GM18505 (cell line): ENCODE results near the gene RAB26.
"Not testable (repeated sequence)": the region's sequence is repeated elsewhere in the genome, so short reads cannot be mapped to it uniquely, and the experiment has no call there.

ENCODE experiments used
- ATAC-seq: cut with Tn5 transposase; IDR thresholded peaks from one replicate; pipeline ENCODE4 v1.9.1; 2021; ENCODE audit not compliant: unreplicated experiment
- POLR2A ChIP-seq: IDR thresholded peaks from 4 replicates; pipeline ENCODE4 v1.6.1; 2011; ENCODE audit warnings: borderline replicate concordance; ENCODE audit not compliant: insufficient read depth, insufficient read length; ENCODE audit errors: extremely low read depth

The RAB26 gene, protein sequence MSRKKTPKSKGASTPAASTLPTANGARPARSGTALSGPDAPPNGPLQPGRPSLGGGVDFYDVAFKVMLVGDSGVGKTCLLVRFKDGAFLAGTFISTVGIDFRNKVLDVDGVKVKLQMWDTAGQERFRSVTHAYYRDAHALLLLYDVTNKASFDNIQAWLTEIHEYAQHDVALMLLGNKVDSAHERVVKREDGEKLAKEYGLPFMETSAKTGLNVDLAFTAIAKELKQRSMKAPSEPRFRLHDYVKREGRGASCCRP

DNA sequence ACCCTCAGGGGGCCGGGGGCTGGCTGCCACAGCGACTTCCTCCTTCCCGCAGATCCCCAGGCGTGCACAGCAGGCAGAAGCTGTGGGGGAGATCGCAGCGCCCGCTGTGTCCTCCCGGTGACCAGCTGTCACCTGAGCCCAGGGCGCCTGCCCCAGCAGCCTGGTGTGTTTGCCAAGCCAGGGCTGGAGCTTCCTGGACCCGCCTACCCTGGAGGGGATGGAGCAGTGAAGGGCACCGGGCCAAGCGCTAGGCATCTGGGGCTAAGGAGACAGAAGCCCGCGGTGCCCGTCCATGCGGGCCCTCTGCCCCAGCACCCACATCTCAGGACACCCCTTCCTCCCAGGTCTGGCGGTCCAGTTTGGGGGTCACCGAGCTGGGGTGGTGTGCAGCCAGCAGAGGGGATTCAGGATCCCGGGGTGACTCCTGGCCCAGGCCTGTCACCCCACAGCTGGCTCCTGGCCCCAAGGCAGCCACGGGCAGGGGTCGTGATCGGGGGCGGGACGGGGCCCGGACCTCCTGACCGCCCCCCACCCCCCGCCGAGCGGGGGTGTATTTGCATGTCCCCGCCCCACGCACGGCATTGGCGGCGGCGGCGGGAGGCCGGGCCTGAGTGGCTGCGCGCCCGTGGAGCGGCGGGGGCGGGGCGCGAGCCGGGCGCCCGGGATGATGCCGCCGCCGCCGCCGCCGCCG is at the start of gene RAB26:
RAB26 (plus strand) TSS at position 645 of the 691 bp plus-strand sequence. CDS start 159 bp downstream, outside the sequence.
- ATAC-seq, result no peak

DNA sequence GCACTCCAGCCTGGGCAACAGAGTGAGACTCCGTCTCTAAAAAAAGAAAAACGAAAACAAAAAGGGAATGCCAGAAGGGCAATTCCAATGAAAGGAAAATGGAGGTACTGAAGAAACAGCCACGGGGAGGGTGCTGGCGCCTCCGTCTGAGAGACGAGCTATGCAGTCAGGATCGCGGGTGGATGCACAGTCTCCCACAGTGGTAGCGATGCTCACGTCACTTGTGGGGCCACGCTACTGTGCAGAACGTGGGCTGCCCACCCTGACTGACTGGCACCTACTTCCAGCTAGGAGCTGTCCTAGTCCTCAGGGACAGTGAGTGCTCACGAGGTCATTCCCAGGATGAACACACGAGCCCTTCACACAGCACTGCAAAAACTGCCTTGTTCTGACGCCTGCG is 46.8 kb upstream of the RAB26 start:
- ATAC-seq, result not testable (repeated sequence)

More for the DNA sequence above, at the start of gene RAB26:
- TF ChIP-seq POLR2A, result no peak

DNA sequence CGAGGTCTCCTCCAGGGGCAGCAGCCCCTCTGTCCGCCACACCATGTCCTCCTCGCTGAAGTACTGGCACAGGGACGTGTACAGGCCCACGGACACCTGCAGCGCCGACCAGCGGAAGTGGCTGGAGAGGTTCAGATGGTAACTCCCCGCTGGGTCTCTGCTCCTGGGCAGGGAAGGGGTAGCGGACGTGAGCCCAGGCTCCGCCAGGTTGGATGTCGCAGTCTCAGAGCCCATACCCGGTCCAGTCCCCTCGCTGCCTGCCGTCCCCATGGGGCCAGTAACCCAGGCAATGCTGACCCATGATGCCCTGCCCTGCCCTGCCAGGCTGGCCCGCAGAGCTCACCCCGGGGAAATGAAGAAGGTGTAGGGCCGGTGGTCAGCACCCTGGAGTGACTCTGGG is 46.0 kb upstream of the RAB26 start:
- TF ChIP-seq POLR2A, result no peak
- no peak for ATAC-seq

DNA sequence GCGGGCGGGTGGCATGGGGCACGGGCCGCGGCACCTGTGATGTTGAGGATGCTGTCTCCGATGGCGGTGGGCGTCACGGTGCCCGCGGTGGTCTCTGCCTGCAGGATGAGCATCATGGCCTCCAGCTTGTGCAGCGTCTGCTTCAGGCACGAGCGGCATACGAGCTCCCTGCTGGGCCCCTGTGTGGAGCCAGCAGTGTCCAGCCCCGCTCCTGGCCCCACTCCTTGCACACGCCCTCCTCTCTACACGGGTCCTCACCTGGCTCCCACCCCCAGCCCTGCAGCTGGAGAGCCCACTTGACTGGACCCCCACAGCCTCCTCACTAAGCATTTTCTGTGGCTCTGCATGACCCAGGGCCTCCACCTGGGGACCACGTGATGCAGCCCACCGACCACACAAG is 44.0 kb upstream of the RAB26 start:
- ATAC-seq, result not testable (repeated sequence)

DNA sequence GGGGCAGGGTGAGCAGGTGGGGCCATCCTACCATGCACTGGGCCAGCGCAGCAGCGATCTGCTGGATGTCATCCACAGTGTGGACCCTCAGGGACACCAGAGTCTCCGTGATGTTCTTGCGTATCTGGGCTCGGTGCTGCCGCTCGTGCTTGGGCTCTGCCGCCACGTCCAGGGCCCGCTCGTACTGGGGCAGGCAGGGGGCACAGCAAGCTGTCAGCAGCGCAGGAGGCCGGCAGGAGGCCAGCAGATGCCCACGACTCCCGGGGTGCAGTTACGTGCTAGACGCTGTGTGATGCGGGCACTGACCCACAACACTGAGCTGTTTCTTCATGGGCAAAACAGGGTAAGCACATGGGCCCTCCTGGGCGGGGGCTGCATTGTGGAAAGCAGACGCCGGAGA is 43.1 kb upstream of the RAB26 start:
- not testable (repeated sequence) for ATAC-seq

DNA sequence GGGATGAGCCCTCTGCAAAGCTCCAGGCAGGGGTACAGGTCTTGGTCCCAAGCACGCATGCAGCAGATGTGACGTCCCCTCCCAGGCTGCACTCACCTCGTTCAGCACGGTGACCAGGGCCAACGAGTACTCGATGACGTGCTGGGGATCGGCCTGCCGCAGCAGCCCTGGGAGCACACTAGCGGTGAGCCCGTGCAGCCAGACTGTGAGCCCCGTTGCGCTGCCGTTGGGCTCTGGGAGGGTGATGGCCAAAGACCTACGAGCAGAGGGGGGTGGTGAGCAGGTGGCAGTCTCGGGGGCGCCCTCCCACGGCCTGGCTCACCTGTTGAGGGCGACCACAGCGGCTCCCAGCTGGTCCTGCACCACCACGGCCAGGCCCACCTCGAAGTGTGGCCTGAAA is 42.7 kb upstream of the RAB26 start:
- not testable (repeated sequence) for ATAC-seq

DNA sequence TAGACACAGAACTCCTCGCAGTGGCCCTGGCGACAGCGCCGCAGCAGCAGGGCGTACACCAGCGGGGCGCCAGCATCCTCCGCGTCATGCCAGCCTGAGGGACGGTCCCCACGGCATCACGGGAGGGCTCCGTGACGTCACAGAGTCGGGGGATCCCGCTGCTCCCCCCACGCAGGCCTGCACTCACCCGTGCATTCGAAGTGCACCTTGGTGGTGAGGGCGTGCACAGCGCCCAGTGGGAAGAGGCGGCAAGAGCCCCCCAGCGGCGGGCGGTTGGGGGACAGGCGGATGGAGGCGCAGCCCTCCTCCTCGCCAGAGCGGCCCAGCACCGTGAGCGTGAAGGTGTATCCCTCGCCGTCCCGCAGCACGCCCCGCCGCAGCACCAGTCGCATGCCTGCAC is 42.2 kb upstream of the RAB26 start:
- not testable (repeated sequence) for ATAC-seq

DNA sequence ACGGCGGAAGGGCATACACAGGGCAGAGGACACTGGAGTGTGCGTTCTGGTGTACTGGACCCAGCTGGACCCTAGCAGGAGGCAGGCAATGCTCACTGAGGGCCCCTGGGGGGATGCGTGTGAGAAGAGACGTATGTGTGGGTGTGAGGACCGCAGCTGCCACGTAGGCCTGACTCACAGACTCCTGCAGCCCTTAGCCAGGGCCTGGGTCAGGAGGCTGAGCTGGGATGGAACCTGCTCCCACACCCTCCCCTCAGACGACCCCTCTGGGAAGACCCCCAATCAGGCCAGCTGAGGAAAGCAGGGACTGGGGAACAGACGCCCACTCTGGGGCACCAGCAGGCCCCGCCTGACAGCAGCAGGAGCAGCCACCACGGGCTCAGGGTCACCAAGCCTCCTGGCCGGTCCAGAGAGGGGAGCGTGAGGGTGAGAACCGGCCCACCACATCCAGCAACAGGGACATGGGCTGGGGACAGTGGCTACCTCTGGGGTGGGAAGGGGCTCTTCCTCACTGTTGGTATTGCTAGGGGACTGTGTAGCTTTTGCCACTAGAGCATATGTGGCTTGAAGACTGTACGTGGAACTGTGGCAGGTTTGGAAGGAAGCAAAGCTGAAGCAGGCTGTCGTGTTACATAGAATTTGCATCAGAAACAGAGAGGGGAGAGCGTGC is 41.2 kb upstream of the RAB26 start:
- ATAC-seq, result not testable (repeated sequence)

DNA sequence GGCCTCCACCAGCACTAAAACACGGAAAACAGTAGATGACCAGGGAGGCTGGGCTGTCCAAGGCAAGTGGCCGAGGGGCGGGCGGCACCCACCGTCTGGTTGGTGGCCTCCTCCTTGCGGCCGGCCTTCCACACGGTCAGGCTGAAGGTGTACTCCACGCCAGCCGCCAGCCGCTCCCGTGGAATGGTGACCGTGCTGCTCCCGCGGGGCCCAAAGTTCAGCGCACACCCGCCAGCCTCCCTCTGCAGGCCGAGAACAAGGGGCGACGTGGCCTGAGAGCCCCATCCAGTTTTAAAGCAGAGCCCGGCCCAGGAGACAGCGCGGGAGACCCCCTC is 40.7 kb upstream of the RAB26 start:
- ATAC-seq, result not testable (repeated sequence)

DNA sequence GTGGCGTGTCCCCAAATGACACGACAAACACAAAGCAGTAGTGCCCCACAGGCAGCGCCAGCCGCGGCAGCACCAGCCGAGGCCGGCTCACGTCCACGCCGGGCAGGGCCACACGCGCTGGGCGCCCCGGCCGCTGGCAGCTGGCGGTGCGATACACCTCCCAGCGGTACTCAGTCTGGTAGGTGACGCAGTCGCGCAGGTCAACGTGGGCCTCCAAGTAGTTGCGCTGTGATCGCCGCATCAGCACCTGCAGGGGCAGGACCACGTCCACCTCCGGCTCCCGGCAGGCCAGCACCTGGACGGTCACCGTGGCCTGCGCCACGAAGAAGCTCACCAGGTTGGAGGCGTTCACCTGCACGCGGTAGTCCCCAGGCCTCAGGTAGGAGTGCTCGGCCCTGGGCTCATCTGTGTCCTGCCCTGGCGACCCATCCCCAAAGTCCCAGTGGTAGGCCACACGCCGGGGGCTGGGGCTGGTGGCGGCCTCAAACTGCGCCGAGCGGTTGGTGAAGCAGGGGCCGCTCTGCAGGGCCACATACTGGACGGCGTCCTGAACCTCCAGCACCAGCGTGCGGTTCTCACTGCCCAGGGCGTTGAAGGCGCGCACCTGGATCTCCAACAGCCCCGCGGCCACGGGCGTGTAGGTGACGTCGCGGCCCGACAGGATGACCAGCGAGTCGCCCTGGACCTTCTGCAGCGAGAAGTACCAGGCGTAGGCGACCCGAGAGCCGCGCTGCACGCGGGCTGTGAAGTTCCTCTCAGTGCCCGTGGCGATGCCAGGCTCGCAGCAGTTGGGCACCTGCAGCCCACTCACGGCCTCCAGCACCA is 39.8 kb upstream of the RAB26 start:
- ATAC-seq, result not testable (repeated sequence)

DNA sequence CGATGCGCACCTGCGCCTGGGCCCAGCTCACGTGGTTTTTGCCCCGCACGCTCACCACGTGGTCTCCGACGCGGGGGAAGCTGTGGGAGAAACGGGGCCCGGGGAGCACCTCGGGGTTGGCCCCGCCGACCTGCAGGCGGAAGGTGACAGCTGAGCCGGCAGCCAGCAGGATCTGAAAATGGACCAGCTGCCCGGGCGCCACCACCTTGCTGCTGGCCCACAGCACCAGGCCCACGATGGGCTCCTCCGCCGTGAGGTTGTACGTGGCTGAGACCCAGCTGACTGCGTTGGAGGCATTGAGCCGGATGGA is 39.2 kb upstream of the RAB26 start:
- ATAC-seq, result not testable (repeated sequence)

DNA sequence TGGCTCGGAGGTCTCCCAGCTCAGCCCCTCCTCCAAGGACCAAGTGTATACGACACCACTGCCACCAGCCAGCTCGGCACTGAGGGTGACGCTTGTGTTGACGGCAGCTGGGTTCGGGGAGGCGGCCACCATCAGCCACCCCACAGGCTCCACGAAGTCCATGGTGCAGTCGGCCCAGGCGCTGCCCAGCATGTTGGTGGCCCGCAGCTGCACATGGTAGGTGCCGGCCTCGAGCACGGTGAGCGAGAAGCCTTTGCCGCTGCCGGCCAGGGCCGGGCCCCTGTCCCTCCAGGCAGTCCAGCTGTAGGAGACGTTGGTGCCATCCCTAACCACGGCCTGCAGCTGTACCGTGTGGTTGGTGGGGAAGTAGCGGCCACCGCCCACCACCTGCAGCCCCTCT is 38.6 kb upstream of the RAB26 start:
- ATAC-seq, result not testable (repeated sequence)

DNA sequence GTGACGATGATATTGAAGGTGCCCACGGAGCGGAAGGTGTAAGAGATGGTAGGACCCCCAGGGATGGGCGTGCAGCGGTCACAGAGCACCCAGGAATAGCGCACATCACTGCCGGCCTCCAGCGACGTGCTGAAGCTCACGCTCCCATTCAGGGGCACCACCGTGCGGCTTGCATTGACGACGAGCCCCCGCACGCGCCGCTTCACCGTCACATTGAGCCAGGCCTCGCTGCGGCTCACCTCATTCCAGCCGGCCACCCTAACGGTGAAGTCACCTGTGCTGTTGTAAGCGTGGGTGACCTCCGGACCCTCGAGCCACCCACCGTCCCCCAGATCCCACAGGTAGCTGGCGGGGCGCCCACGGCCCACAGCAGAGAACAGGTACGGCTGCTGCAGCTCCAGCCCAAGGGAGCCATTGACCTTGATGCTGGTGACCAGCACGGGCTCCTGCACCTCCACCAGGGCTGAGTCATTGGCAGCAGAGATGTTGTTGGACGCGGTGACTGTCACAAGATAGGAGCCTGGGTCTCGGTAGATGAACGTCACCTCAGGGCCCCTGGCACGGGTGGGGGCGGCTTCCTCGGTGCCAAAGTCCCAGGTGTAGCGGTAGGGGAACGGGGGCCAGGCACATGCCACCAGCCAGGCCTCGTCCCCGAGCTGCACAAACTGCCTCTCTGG is 38.0 kb upstream of the RAB26 start:
- ATAC-seq, result not testable (repeated sequence)

DNA sequence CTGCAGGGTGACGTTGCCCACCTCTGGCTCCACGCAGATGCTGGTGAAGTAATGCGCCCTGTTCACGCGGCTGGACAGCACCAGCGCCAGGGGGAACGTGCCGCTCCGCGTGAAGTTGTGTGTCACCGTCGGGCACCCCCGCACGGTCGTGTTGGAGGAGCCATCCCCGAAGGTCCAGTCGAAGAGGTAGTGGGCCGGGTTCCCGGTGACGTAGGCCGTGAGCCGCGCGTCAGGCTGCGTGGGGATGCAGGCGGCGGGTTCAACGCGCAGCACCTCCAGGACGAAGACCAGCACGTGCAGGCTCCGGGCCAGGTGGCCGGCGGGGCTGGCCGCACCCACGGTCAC is 37.4 kb upstream of the RAB26 start:
- ATAC-seq, result not testable (repeated sequence)

DNA sequence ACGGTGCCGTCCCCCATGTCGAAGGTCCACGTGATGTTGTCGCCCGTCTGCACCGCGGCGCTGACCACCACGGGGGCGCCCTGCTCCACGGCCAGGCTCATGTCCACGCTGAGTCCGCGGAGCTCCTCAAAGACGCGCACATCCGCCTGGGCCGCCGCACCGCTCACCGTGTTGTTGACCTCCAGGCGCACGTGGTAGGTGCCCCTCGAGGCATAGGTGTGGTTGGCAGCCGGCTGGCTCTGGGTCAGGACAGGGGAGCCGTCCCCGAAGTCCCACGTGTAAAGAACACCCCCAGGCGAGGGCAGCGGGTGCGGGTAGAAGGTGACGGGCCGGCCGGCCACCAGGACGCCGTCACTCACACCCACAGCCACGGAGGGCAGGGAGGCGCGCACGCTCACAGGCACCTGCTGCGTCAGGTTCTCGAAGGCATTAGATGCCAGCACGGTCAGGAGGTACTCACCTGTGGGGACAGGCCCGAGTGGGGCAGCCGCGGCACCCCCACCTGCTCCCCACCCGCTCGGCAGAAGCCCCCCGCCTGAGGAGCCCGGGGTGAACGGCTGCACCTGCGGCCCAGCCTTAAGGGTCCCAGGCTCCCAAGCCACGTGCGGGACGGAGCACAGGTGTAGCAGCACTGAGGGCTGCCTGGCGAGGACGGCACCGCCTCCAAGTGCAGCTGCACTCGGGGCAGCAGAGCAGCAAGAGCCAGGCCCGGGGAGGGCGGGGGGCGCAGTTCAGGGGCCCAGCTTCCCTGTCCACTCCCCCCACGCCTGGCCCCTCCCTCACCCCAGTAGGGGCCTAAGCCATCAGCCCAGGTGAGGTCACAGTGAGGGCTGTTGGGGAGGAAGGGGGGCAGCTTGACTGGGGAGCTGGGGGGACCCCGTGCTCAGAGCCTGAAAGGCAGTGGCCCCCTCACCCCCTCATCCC is 36.8 kb upstream of the RAB26 start:
- not testable (repeated sequence) for ATAC-seq

DNA sequence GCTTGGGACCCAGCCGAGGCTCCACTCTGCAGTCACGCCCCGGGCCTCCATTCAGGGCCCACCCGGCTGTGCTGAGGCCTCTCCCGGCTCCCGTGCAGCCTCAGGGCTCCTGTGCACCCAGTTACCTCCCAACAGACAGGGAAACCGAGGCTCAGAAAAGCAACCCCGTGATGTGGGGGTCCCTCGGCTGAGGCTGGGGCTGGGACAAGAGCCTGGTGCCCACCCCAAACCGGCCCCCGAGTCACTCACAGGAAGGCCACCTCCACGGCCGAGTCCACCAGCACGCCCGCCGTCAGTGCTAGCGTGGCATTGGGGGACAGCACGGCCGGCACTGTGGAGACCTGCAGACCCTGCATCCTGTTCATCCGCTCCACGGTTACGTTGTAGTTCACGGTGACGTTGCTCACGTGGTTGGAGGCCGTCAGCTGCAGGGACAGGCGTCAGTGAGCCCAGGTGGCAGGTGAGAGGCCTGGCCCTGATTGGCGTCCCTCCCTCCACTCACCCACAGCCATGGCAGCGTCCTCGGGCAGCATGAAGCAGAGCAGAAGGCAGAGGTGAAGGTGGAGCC is 35.8 kb upstream of the RAB26 start:
- not testable (repeated sequence) for ATAC-seq

DNA sequence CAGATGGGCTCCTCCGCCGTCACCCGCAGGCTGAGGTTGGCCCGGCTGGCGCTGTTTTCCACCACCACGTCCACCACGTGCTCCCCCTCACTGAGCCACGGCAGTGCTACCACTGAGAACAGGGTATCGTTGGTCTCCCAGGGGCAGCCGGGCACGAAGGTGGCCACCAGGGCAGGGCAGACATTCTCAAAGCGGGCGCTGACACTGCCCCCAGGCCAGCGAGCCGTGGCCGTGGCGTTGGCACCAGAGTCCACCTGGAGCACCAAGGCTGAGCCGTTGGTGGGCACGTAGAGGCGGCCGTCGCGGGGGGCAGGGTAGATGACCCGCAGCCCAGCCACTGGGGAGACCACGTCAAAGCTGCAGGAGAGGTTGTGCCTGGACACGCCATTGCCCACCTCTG is 34.2 kb upstream of the RAB26 start:
- ATAC-seq, result not testable (repeated sequence)

DNA sequence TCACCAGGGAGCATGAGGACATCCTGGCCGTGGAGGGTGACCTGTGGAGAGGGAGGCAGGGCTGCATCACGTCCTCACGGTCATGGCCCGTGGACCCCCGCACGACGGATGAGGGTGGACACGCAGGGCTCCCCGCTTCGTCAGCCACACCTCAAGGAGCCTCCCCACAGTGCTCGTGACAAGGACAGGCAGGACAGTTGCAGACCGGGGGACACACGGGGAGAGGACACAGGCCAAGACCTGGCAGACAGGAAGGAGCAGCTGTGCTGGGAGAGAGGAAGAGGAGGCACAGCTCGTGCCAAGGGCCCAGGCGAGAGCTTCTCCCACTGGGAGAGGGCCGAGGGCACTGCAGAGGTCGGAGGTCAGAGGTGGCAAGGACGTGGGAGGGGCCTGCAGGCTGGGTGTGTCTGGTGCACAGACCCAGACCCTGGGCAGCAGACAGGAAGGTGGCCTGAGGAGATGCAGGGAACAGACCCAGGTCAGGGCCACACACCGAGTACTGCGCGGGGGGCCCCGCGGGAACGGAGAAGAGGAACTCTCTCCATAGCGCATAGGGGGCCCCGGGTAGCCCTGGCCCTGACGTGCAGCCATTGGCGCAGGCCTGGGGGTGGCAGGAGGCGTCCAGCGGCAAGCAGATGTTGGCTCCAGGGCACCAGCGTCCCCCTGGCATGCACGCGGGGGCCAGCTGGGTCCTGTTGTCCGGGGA is 33.4 kb upstream of the RAB26 start:
- not testable (repeated sequence) for ATAC-seq
